Liver (tissue), 3 donors: ENCODE measurements around the gene KBTBD13.

ENCODE experiments used
- GABPA ChIP-seq, 2 donors: IDR thresholded peaks in 1 of 2; conservative IDR thresholded peaks in 1 of 2; 2 replicates each; pipeline ENCODE4 v1.6.1; 2016; ENCODE audit warnings: antibody characterized with exemption in 2 of 2, mild to moderate bottlenecking in 1 of 2, moderate library complexity in 1 of 2
- TF ChIP-seq, protein P1 (sequence below): IDR thresholded peaks from 2 replicates; pipeline ENCODE4 v1.6.1; 2016; ENCODE audit warnings: antibody characterized with exemption, mild to moderate bottlenecking
- TF ChIP-seq, protein P2 (sequence below): fragments of 150-350 bp; IDR thresholded peaks from 2 replicates; pipeline ENCODE4 v1.5.1; 2017; ENCODE audit warnings: improper control_type of control experiment, low read depth, low read length; ENCODE audit not compliant: missing input control
- donor health status: healthy.
- donor health status: healthy.

DNA sequence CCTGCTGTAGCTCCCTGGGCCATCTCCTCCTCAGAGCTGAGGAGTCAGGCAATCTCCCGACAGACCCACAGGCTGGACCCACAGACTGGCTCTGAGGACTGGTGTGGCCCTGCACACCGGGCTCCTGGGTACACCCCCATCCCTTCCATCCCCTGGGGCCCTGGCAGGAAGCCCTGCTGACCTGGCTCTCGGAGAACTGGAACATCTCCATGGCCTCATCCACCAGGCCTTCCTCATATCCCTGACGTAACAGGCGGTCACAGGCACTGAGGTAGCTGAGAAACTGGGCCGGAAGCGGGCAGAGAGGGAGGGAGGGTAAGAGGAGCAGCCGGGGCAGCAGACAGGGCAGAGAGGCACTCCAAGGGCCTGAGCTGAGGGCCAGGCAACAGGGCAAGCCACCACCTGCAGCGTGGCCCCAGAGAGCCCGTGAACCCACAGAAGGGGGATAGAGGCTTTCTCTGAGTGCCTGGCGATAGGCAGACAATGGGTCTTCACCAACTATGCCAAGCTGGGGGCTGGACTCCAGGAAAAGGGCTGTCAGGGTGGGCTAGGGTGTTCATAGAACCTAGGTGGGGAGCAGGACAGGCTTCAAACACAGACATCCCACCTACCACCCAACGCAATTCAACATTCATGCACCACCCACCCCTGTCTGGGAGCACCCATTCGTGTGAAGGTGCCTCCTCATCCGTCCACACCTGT is 17.9 kb downstream of the KBTBD13 start:
- TF ChIP-seq GABPA (IDR thresholded peaks at IDR 0.05 in 1 of 2, conservative IDR thresholded peaks at IDR 0.05 in 1 of 2) = no peak
- TF ChIP-seq, protein P1, sequence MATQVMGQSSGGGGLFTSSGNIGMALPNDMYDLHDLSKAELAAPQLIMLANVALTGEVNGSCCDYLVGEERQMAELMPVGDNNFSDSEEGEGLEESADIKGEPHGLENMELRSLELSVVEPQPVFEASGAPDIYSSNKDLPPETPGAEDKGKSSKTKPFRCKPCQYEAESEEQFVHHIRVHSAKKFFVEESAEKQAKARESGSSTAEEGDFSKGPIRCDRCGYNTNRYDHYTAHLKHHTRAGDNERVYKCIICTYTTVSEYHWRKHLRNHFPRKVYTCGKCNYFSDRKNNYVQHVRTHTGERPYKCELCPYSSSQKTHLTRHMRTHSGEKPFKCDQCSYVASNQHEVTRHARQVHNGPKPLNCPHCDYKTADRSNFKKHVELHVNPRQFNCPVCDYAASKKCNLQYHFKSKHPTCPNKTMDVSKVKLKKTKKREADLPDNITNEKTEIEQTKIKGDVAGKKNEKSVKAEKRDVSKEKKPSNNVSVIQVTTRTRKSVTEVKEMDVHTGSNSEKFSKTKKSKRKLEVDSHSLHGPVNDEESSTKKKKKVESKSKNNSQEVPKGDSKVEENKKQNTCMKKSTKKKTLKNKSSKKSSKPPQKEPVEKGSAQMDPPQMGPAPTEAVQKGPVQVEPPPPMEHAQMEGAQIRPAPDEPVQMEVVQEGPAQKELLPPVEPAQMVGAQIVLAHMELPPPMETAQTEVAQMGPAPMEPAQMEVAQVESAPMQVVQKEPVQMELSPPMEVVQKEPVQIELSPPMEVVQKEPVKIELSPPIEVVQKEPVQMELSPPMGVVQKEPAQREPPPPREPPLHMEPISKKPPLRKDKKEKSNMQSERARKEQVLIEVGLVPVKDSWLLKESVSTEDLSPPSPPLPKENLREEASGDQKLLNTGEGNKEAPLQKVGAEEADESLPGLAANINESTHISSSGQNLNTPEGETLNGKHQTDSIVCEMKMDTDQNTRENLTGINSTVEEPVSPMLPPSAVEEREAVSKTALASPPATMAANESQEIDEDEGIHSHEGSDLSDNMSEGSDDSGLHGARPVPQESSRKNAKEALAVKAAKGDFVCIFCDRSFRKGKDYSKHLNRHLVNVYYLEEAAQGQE = no peak
- TF ChIP-seq, protein P2, sequence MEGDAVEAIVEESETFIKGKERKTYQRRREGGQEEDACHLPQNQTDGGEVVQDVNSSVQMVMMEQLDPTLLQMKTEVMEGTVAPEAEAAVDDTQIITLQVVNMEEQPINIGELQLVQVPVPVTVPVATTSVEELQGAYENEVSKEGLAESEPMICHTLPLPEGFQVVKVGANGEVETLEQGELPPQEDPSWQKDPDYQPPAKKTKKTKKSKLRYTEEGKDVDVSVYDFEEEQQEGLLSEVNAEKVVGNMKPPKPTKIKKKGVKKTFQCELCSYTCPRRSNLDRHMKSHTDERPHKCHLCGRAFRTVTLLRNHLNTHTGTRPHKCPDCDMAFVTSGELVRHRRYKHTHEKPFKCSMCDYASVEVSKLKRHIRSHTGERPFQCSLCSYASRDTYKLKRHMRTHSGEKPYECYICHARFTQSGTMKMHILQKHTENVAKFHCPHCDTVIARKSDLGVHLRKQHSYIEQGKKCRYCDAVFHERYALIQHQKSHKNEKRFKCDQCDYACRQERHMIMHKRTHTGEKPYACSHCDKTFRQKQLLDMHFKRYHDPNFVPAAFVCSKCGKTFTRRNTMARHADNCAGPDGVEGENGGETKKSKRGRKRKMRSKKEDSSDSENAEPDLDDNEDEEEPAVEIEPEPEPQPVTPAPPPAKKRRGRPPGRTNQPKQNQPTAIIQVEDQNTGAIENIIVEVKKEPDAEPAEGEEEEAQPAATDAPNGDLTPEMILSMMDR = no peak
